Skeletal muscle cell (primary cell): Measurements from ENCODE around the gene ZNF90.
A peak's percentile ranks its signal among the peaks of the same experiment; 100 is the strongest.
"Not testable (repeated sequence)": the region's sequence is repeated elsewhere in the genome, so short reads cannot be mapped to it uniquely, and the experiment has no call there.

Experiments used
- DNase-seq: peaks from one replicate; pipeline ENCODE4 v3.0.0-alpha.2; 2010; ENCODE audit warnings: low read depth
- H3K4me3 ChIP-seq: 2 replicates; pipeline ENCODE4 v1.5.1; 2011; ENCODE audit warnings: low read depth, mild to moderate bottlenecking, control low read depth, low read length, moderate library complexity

The ZNF90 gene

GRCh38 chr19:20077791-20078463 lies at the start of gene ZNF90:
TSS of gene ZNF90 (plus strand) at chr19:20078000. CDS start at chr19:20078133, 133 bp downstream.
- H3K4me3 ChIP-seq = peak within 1 kb of the TSS; percentile 57
- peak; percentile 85 for DNase-seq

- H3K4me3 ChIP-seq = no peak overlapping the region
- no peak for DNase-seq
Observed at GRCh38 chr19:20028611-20029010, 49.2 kb upstream of the ZNF90 start.

GRCh38 chr19:20035935-20036334 lies 41.9 kb upstream of the ZNF90 start:
- no peak overlapping the region for H3K4me3 ChIP-seq

GRCh38 chr19:20038358-20039202 lies 39.2 kb upstream of the ZNF90 start:
- no peak for DNase-seq
- peak overlapping the region; percentile 87 for H3K4me3 ChIP-seq

More at GRCh38 chr19:20035935-20036334, 41.9 kb upstream of the ZNF90 start:
- no peak for DNase-seq

GRCh38 chr19:20039203-20039723 lies 38.5 kb upstream of the ZNF90 start, which contains the start of gene ZNF682:
TSS of gene ZNF682 (minus strand) at chr19:20039505. CDS start at chr19:20039345, 160 bp downstream.
- DNase-seq = peak; percentile 73
- peak within 1 kb of the TSS; percentile 87 for H3K4me3 ChIP-seq

- no peak for DNase-seq
Observed at GRCh38 chr19:20044663-20045062, 33.1 kb upstream of the ZNF90 start.

GRCh38 chr19:20045742-20046141 lies 32.1 kb upstream of the ZNF90 start:
- DNase-seq, H3K4me3 ChIP-seq: not testable (repeated sequence)

More at GRCh38 chr19:20044663-20045062, 33.1 kb upstream of the ZNF90 start:
- H3K4me3 ChIP-seq = no peak overlapping the region

GRCh38 chr19:20051841-20052768 lies 25.7 kb upstream of the ZNF90 start:
- DNase-seq = peak; percentile 98
- H3K4me3 ChIP-seq = peak overlapping the region; percentile 69

- H3K4me3 ChIP-seq, DNase-seq: not testable (repeated sequence)
Observed at GRCh38 chr19:20058738-20059137, 19.1 kb upstream of the ZNF90 start.

GRCh38 chr19:20060282-20060681 lies 17.5 kb upstream of the ZNF90 start:
- DNase-seq = no peak
- H3K4me3 ChIP-seq = no peak overlapping the region

GRCh38 chr19:20066861-20067260 lies 10.9 kb upstream of the ZNF90 start:
- DNase-seq = no peak
- H3K4me3 ChIP-seq = no peak overlapping the region

- no peak for DNase-seq
- no peak overlapping the region for H3K4me3 ChIP-seq
Observed at GRCh38 chr19:20067943-20068342, 9.9 kb upstream of the ZNF90 start.

- DNase-seq, H3K4me3 ChIP-seq: not testable (repeated sequence)
Observed at GRCh38 chr19:20068559-20068958, 9.2 kb upstream of the ZNF90 start.

- no peak overlapping the region for H3K4me3 ChIP-seq
- no peak for DNase-seq
Observed at GRCh38 chr19:20070691-20071090, 7.1 kb upstream of the ZNF90 start.

- H3K4me3 ChIP-seq = no peak overlapping the region
- DNase-seq = no peak
Observed at GRCh38 chr19:20072936-20073335, 4.9 kb upstream of the ZNF90 start.

- no peak for DNase-seq
- H3K4me3 ChIP-seq = peak overlapping the region; percentile 57
Observed at GRCh38 chr19:20078581-20079031, 806 bp downstream of the ZNF90 start.

- H3K4me3 ChIP-seq = no peak overlapping the region
- no peak for DNase-seq
Observed at GRCh38 chr19:20079476-20079875, 1.7 kb downstream of the ZNF90 start.

GRCh38 chr19:20080656-20081055 lies 2.9 kb downstream of the ZNF90 start:
- no peak for DNase-seq
- no peak overlapping the region for H3K4me3 ChIP-seq

GRCh38 chr19:20082232-20082833 lies 4.5 kb downstream of the ZNF90 start:
- DNase-seq = not testable (repeated sequence)

More at GRCh38 chr19:20082232-20082833, 4.5 kb downstream of the ZNF90 start:
- not testable (repeated sequence) for H3K4me3 ChIP-seq
